HuH-7.5 (cell line): ENCODE results near the gene DPH5.
A peak's percentile ranks its signal among the peaks of the same experiment; 100 is the strongest.
"Not testable (repeated sequence)": the region's sequence is repeated elsewhere in the genome, so short reads cannot be mapped to it uniquely, and the experiment has no call there.

ENCODE experiments used
- DNase-seq: peaks from one replicate; pipeline ENCODE4 v3.0.0; 2011; ENCODE audit warnings: low spot score

Gene DPH5

GRCh38 chr1:101025657-101026429 is at the start of gene DPH5:
TSS of gene DPH5 (minus strand) at chr1:101025784. CDS start at chr1:101025443, 341 bp downstream.
- peak; percentile 35 for DNase-seq

- no peak for DNase-seq
Measured at GRCh38 chr1:101073836-101074235, 48.3 kb upstream of the DPH5 start.

GRCh38 chr1:101071470-101071891 is 45.9 kb upstream of the DPH5 start:
- DNase-seq = no peak

GRCh38 chr1:101069158-101069557 is 43.6 kb upstream of the DPH5 start:
- no peak for DNase-seq

GRCh38 chr1:101066937-101067335 is 41.4 kb upstream of the DPH5 start:
- DNase-seq = not testable (repeated sequence)

- no peak for DNase-seq
Measured at GRCh38 chr1:101066260-101066936, 40.8 kb upstream of the DPH5 start.

- no peak for DNase-seq
Measured at GRCh38 chr1:101065575-101065974, 40.0 kb upstream of the DPH5 start.

GRCh38 chr1:101064697-101065096 is 39.1 kb upstream of the DPH5 start:
- DNase-seq = no peak

GRCh38 chr1:101060992-101061391 is 35.4 kb upstream of the DPH5 start:
- DNase-seq = no peak

GRCh38 chr1:101059945-101060542 is 34.5 kb upstream of the DPH5 start:
- no peak for DNase-seq

- no peak for DNase-seq
Measured at GRCh38 chr1:101055623-101056022, 30.0 kb upstream of the DPH5 start.

- no peak for DNase-seq
Measured at GRCh38 chr1:101051688-101052638, 26.4 kb upstream of the DPH5 start.

GRCh38 chr1:101050869-101051268 is 25.3 kb upstream of the DPH5 start:
- no peak for DNase-seq

GRCh38 chr1:101044749-101045148 is 19.2 kb upstream of the DPH5 start:
- no peak for DNase-seq

GRCh38 chr1:101044259-101044658 is 18.7 kb upstream of the DPH5 start:
- DNase-seq = no peak

GRCh38 chr1:101043776-101044175 is 18.2 kb upstream of the DPH5 start:
- no peak for DNase-seq

GRCh38 chr1:101041300-101041699 is 15.7 kb upstream of the DPH5 start:
- DNase-seq = no peak

GRCh38 chr1:101040666-101041065 is 15.1 kb upstream of the DPH5 start:
- no peak for DNase-seq

- DNase-seq = no peak
Measured at GRCh38 chr1:101039245-101039644, 13.7 kb upstream of the DPH5 start.

- no peak for DNase-seq
Measured at GRCh38 chr1:101037316-101037715, 11.7 kb upstream of the DPH5 start.

- DNase-seq = no peak
Measured at GRCh38 chr1:101033017-101033416, 7.4 kb upstream of the DPH5 start.

- not testable (repeated sequence) for DNase-seq
Measured at GRCh38 chr1:101032129-101032528, 6.5 kb upstream of the DPH5 start.
